ENCODE data around the gene TAS1R2. TPM values are rescaled to one million over a fixed set of nuclear protein-coding genes. Genes with fewer than 3 reads are reported as not detected.

TAS1R2 gene
- total RNA-seq, 3 donors from 2014 or later = not detected

DNA sequence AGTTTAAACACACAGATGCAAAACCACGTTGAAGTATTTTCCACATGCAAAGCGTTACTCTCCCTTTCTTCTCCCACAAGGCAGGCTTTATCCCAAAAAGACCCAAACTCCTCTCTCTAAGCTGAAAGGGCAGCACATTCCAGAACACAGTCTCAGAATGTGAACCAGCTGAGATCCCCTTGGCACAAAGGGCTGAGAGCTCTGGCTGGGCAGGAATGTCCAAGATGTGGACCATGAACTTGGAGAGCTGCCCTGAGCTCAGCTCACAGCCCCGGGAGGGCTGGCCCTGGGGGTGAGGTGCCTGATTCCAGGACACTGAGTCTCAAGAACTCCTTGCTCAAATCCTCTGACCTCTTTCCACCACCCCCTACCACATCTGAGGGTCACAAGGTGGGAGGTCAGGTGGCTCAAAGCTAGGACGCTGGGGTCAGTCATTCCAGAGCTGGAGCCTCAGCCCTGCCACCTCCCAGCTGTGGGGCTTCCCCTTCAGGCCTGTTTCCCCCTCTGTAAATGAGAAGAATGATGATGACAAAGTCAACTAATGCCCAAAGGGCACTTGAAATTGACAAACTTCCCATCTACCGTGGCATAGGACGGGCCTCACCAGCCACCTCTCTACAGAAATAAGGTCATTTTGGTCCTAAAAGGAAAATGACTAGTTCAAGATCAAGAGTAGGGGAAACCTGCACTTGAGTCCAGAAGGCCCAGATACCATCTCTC, 31.4 kb upstream of the TAS1R2 start:
- DNase-seq (no peak), ATAC-seq (no peak)
- intact Hi-C loops (cut with DNase I, micrococcal nuclease) = no loop called here
- no peaks in the 10 kb centered on the region for H3K4me1 ChIP-seq (ENCODE audit: low read depth)
- no peak overlapping the region for H3K4me3 ChIP-seq
- no peaks in the 10 kb centered on the region for H3K9me3 ChIP-seq
- H3K36me3 ChIP-seq (ENCODE audit: low read depth) = no peaks in the 10 kb centered on the region
- no peak for TF ChIP-seq CTCF (IDR thresholded peaks at IDR 0.05)

- intact Hi-C loops (cut with DNase I, micrococcal nuclease) = no loop called here
- H3K9me3 ChIP-seq = no peaks in the 10 kb centered on the region
- DNase-seq (no peak), ATAC-seq (peak; percentile 34)
- TF ChIP-seq CTCF (IDR thresholded peaks at IDR 0.05) = no peak
- H3K36me3 ChIP-seq (ENCODE audit: low read depth) = no peaks in the 10 kb centered on the region
- H3K4me1 ChIP-seq (ENCODE audit: low read depth) = no peaks in the 10 kb centered on the region
- no peak overlapping the region for H3K4me3 ChIP-seq
Observed at GRCh38 chr1:18886003-18886335, 26.5 kb upstream of the TAS1R2 start.

DNA sequence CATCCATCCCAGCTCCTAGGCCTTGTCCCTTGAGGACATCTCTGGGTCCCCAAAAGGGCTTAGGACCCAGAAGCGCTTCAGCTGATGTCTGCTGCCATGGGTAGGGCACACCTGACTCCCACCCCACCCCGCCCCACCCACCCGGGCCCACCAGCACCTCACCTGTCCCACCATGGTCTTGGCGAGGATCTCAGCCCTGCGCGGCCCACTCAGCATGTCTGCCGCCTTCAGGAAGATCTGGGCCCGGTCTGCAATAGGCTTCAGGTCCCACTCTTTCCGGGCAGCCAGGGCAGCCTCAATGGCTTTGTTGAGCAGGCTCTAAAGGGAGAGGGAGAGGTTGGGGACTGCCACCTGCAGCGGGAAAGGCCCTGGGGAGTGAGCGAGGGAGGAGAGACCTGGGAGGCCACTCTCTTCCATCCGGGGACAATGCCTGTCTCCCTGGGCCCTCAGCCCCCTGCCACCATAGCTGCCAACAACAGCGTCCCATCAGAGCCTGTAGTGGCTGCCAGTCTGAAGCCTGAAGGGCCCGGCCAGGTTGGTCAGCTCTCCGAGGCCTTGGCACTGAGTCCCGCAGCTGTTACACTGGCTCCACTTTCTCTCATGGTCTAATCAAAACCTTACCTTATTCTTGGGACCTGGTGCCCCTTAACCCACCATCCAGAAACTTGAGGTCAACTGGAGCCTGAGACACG, 26.0 kb upstream of the TAS1R2 start:
- Histone ChIP-seq H3K36me3 (ENCODE audit: low read depth) (no peaks in the 10 kb centered on the region), H3K4me3 (no peak overlapping the region), H3K4me1 (ENCODE audit: low read depth) (no peaks in the 10 kb centered on the region), H3K9me3 (no peaks in the 10 kb centered on the region)
- no peak for TF ChIP-seq CTCF (IDR thresholded peaks at IDR 0.05)
- intact Hi-C loops (cut with DNase I, micrococcal nuclease) = no loop called here
- ATAC-seq (no peak), DNase-seq (no peak)

- no peak for ATAC-seq
- intact Hi-C loops (cut with DNase I, micrococcal nuclease) = no loop called here
Observed at GRCh38 chr1:18884727-18885126, 25.3 kb upstream of the TAS1R2 start.

DNA sequence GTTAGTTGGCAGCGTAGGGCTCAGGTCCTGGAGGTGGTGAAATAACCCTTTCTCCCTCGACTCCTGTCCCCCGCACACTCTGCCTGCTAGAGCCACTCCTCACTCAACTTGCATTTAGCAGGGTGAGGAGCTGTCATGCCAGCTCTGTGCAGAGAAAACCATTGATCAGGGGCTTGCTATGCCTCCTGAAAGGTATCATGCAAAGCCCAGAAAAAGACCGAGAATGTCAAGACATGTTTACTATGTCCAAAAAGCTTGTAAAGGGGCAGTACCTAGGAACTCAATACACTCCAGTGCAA, 24.9 kb upstream of the TAS1R2 start:
- intact Hi-C loops (cut with DNase I, micrococcal nuclease) = no loop called here
- no peak for TF ChIP-seq CTCF (IDR thresholded peaks at IDR 0.05)
- no peak overlapping the region for H3K4me3 ChIP-seq
- ATAC-seq (no peak), DNase-seq (no peak)
- no peaks in the 10 kb centered on the region for H3K36me3 ChIP-seq (ENCODE audit: low read depth)
- no peaks in the 10 kb centered on the region for H3K4me1 ChIP-seq (ENCODE audit: low read depth)
- no peaks in the 10 kb centered on the region for H3K9me3 ChIP-seq

More at GRCh38 chr1:18884727-18885126, 25.3 kb upstream of the TAS1R2 start:
- DNase-seq = no peak
- no peak for TF ChIP-seq CTCF (IDR thresholded peaks at IDR 0.05)
- Histone ChIP-seq H3K4me1 (ENCODE audit: low read depth) (no peaks in the 10 kb centered on the region), H3K36me3 (ENCODE audit: low read depth) (no peaks in the 10 kb centered on the region), H3K9me3 (no peaks in the 10 kb centered on the region), H3K4me3 (no peak overlapping the region)

Measured in mucosa of descending colon (tissue), 3 donors.